IMR-90 (cell line): ENCODE measurements around the gene PAPSS1. TPM values are rescaled to one million over a fixed set of nuclear protein-coding genes. Genes with fewer than 3 reads are reported as not detected.

ENCODE experiments used
- ATAC-seq: fragments of 200-7000 bp; cut with Tn5 transposase; 2 replicates; pipeline ENCODE4 v1.9.1; 2020; ENCODE audit warnings: low read depth, mild to moderate bottlenecking, moderate library complexity
- BruUV-seq: library from RNA; stranded (reverse); fragments of 400-500 nt; replicated peaks from 2 replicates; lab custom pipeline; 2021; lab: Mats Ljungman, UMichigan
- CTCF ChIA-PET: fragments of 300-600 bp; formaldehyde crosslinking; extraction: SDS; loops from one replicate; lab custom pipeline; 2021; ENCODE audit warnings: antibody characterized with exemption; lab: Yijun Ruan, JAX
- POLR2A ChIA-PET: fragments of 300-600 bp; sonication (Branson Sonifier 250); formaldehyde crosslinking; loops from one replicate; lab custom pipeline; 2022; ENCODE audit warnings: antibody characterized with exemption; ENCODE audit not compliant: unreplicated experiment; lab: Charles Lee
- DNase-seq: peaks from one replicate; pipeline ENCODE4 v3.0.0; 2013
- H2AFZ ChIP-seq: replicated peaks from 2 replicates; pipeline ENCODE3; 2013; ENCODE audit warnings: low read length, mild to moderate bottlenecking; ENCODE audit not compliant: poor library complexity
- H2AK5ac ChIP-seq: 2 replicates; pipeline ENCODE4 v1.6.1; 2013; ENCODE audit warnings: low read depth, low read length, inconsistent platforms
- H2AK9ac ChIP-seq: replicated peaks from 2 replicates; pipeline ENCODE3; 2013; ENCODE audit warnings: mild to moderate bottlenecking, low read depth, low read length, moderate library complexity; ENCODE audit not compliant: poor library complexity
- H2BK120ac ChIP-seq: 2 replicates; pipeline ENCODE4 v1.6.1; 2013; ENCODE audit warnings: low read depth, low read length, inconsistent platforms
- H2BK15ac ChIP-seq: 3 replicates; pipeline ENCODE4 v1.6.1; 2013; ENCODE audit warnings: low read depth, low read length, inconsistent platforms
- H2BK20ac ChIP-seq: 2 replicates; pipeline ENCODE4 v1.6.1; 2013; ENCODE audit warnings: low read depth, mild to moderate bottlenecking, inconsistent platforms, low read length, moderate library complexity
- H2BK5ac ChIP-seq: 2 replicates; pipeline ENCODE4 v1.6.1; 2013; ENCODE audit warnings: mild to moderate bottlenecking, low read depth, low read length, inconsistent platforms; ENCODE audit not compliant: poor library complexity, severe bottlenecking
- H3K14ac ChIP-seq: replicated peaks from 2 replicates; pipeline ENCODE4 v1.6.1; 2013; ENCODE audit warnings: low read depth, low read length, inconsistent platforms
- H3K18ac ChIP-seq: 2 replicates; pipeline ENCODE4 v1.6.1; 2013; ENCODE audit warnings: low read depth, low read length, control low read depth
- H3K23ac ChIP-seq: 2 replicates; pipeline ENCODE4 v1.6.1; 2013; ENCODE audit warnings: low read depth, low read length, inconsistent platforms
- H3K27ac ChIP-seq: 2 replicates; pipeline ENCODE4 v1.5.1; 2013; ENCODE audit warnings: mild to moderate bottlenecking, control low read depth, low read length; ENCODE audit not compliant: insufficient read depth
- H3K27me3 ChIP-seq: 2 replicates; pipeline ENCODE4 v1.6.1; 2013; ENCODE audit warnings: low read length; ENCODE audit not compliant: control insufficient read depth, insufficient read depth
- H3K36me3 ChIP-seq: 2 replicates; pipeline ENCODE4 v1.6.1; 2013; ENCODE audit warnings: low read length, mixed read lengths; ENCODE audit not compliant: control insufficient read depth, insufficient read depth
- H3K4ac ChIP-seq: 2 replicates; pipeline ENCODE4 v1.6.1; 2013; ENCODE audit warnings: low read depth, low read length, inconsistent platforms
- H3K4me1 ChIP-seq: 2 replicates; pipeline ENCODE4 v1.6.1; 2013; ENCODE audit warnings: low read length, mixed read lengths; ENCODE audit not compliant: control insufficient read depth, insufficient read depth
- H3K4me2 ChIP-seq: 2 replicates; pipeline ENCODE4 v1.6.1; 2013; ENCODE audit warnings: low read depth, mild to moderate bottlenecking, control low read depth, low read length, moderate library complexity
- H3K4me3 ChIP-seq: 2 replicates; pipeline ENCODE4 v1.5.1; 2013; ENCODE audit warnings: low read depth, mild to moderate bottlenecking, control low read depth, low read length, moderate library complexity; ENCODE audit not compliant: insufficient read depth
- H3K56ac ChIP-seq: 2 replicates; pipeline ENCODE4 v1.6.1; 2013; ENCODE audit warnings: low read length, inconsistent platforms; ENCODE audit not compliant: insufficient read depth; ENCODE audit errors: extremely low read depth
- H3K79me1 ChIP-seq, 2 experiments: 2 replicates each; pipeline ENCODE4 v1.6.1; 2013; ENCODE audit warnings: low read length in 2 of 2, inconsistent platforms in 1 of 2, low read depth in 1 of 2
- H3K9ac ChIP-seq: 2 replicates; pipeline ENCODE4 v1.6.1; 2013; ENCODE audit warnings: low read depth, low read length, control low read depth
- H3K9me1 ChIP-seq: 2 replicates; pipeline ENCODE4 v1.6.1; 2013; ENCODE audit warnings: low read length, inconsistent platforms; ENCODE audit not compliant: insufficient read depth
- H3K9me3 ChIP-seq: 2 replicates; pipeline ENCODE4 v1.6.1; 2013; ENCODE audit warnings: low read length; ENCODE audit not compliant: control insufficient read depth, insufficient read depth
- H4K20me1 ChIP-seq: 2 replicates; pipeline ENCODE4 v1.6.1; 2013; ENCODE audit warnings: low read length, inconsistent platforms; ENCODE audit not compliant: insufficient read depth
- H4K5ac ChIP-seq: 2 replicates; pipeline ENCODE4 v1.6.1; 2013; ENCODE audit warnings: mild to moderate bottlenecking, low read depth, low read length, control low read depth
- H4K8ac ChIP-seq, 2 experiments: 2 replicates each; pipeline ENCODE4 v1.6.1; 2013; ENCODE audit warnings: low read depth in 2 of 2, low read length in 2 of 2, control low read depth in 1 of 2, inconsistent platforms in 1 of 2
- H4K91ac ChIP-seq: 2 replicates; pipeline ENCODE4 v1.6.1; 2013; ENCODE audit warnings: low read depth, low read length, inconsistent platforms; ENCODE audit not compliant: insufficient read depth
- CTCF ChIP-seq: conservative IDR thresholded peaks from 2 replicates; pipeline ENCODE4 v1.5.1; 2012; ENCODE audit warnings: mild to moderate bottlenecking, low read depth, low read length, improper control_type of control experiment
- MAFK ChIP-seq: IDR thresholded peaks from 2 replicates; pipeline ENCODE4 v1.6.1; 2012; ENCODE audit warnings: low read depth, low read length, improper control_type of control experiment
- NFE2L2 ChIP-seq: fragments of 150-350 bp; IDR thresholded peaks from 2 replicates; pipeline ENCODE4 v1.6.1; 2016; ENCODE audit warnings: low read depth, mild to moderate bottlenecking, low read length
- SMC3 ChIP-seq: fragments of 150-350 bp; IDR thresholded peaks from 2 replicates; pipeline ENCODE4 v1.6.1; 2016; ENCODE audit warnings: low read depth, mild to moderate bottlenecking, antibody characterized with exemption, low read length, moderate library complexity
- WGBS, 2 experiments: methylation state at CpG; one replicate each; pipeline versions ENCODE4 v1.1.5 to v1.1.7; 2013; ENCODE audit warnings: missing lambda C conversion rate in 2 of 2; ENCODE audit not compliant: insufficient read length in 1 of 2; ENCODE audit errors: extremely low coverage in 2 of 2; 5-methylcytosine and 5-hydroxymethylcytosine counted together
- dilution Hi-C: fragments of 300-500 bp; cut with HindIII; formaldehyde crosslinking; loops from one replicate; pipeline ENCODE4 v1.14.3; 2018; ENCODE audit warnings: low sequenced_read_pairs; ENCODE audit not compliant: unreplicated experiment
- in situ Hi-C: fragments of 300-500 bp; cut with MboI; formaldehyde crosslinking; loops from 3 replicates; pipeline ENCODE4 v1.14.3; 2019; ENCODE audit warnings: low sequenced_read_pairs, inconsistent platforms, mixed read lengths
- intact Hi-C: fragments of 100-400 bp; cut with micrococcal nuclease; formaldehyde crosslinking; loops from 2 replicates; pipeline ENCODE4 v1.10.0; 2022
- polyA plus RNA-seq, 3 experiments: library from polyadenylated mRNA; depleted of rRNA; stranded (reverse); fragments of >200 nt; gene quantifications; 2 replicates each; pipeline ENCODE4 v1.2.3, GENCODE V29; 2012; ENCODE audit warnings: low replicate concordance in 1 of 3
- total RNA-seq: library from RNA; depleted of rRNA; stranded (reverse); fragments of >200 nt; gene quantifications from 2 replicates; pipeline ENCODE4 v1.2.3, GENCODE V29; 2012
- TF ChIP-seq, protein P1 (sequence below): fragments of 150-350 bp; IDR thresholded peaks from 2 replicates; pipeline ENCODE4 v1.6.1; 2017; ENCODE audit warnings: mild to moderate bottlenecking, antibody characterized with exemption, low read length, low read depth

PAPSS1 gene
- total and polyA plus RNA-seq, 2 of the 4 experiments (the other 2 are of a cell fraction): 71.8 to 82.8 TPM

DNA sequence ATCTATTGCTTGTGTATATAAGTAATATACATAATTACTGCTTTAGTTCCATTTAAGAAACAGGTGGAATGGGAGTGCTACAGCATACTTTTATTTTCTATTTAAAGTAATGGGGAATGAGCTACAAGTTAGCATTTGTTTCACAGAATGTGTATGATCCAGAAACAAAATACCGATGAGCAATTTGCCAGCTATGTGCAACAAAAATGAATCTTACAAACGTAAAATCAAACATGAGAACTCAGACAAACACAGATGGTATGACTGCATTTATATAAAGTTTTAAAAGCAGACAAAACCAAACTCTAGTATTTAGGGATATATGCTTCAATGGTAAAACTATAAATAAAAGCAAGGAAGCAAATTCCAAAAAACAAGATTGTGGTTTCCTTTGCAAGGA, 141.7 kb downstream of the PAPSS1 start:
- no peak overlapping the region for H2AK9ac ChIP-seq
- in situ Hi-C loops (no loop called here), dilution Hi-C loops (no loop called here), intact Hi-C loops (no loop called here)
- no peak overlapping the region for H2BK120ac ChIP-seq
- peak; percentile 87 for ATAC-seq
- H3K4ac ChIP-seq: no peak overlapping the region
- DNase-seq: peak; percentile 59
- H2BK20ac ChIP-seq: no peak overlapping the region
- H3K9ac ChIP-seq: no peak overlapping the region
- H3K4me2 ChIP-seq: no peak overlapping the region
- H4K8ac ChIP-seq: no peak overlapping the region
- no peak for TF ChIP-seq NFE2L2
- TF ChIP-seq SMC3: no peak
- TF ChIP-seq, protein P1, sequence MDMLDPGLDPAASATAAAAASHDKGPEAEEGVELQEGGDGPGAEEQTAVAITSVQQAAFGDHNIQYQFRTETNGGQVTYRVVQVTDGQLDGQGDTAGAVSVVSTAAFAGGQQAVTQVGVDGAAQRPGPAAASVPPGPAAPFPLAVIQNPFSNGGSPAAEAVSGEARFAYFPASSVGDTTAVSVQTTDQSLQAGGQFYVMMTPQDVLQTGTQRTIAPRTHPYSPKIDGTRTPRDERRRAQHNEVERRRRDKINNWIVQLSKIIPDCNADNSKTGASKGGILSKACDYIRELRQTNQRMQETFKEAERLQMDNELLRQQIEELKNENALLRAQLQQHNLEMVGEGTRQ: no peak
- TF ChIP-seq CTCF: no peak
- no peak for TF ChIP-seq MAFK
- CTCF ChIA-PET: interaction anchor here (0.9 kb wide), 1 partner anchor 41 kb away, joined by 3 read pairs; no protein-coding TSS in a partner anchor
- no peak overlapping the region for H3K14ac ChIP-seq
- H3K9me3 ChIP-seq: no peaks in the 10 kb centered on the region
- H3K18ac ChIP-seq: no peak overlapping the region
- H3K27me3 ChIP-seq: no peaks in the 10 kb centered on the region
- no peak overlapping the region for H3K56ac ChIP-seq
- POLR2A ChIA-PET: interaction anchor here (0.5 kb wide), 1 partner anchor 9 kb away, joined by 4 read pairs; no protein-coding TSS in a partner anchor
- no peak overlapping the region for H3K23ac ChIP-seq
- H3K4me3 ChIP-seq: no peak overlapping the region
- no peaks in the 10 kb centered on the region for H4K20me1 ChIP-seq
- no CpG with 5 or more reads among the region's 2 CpGs for WGBS, 2 experiments
- no peak overlapping the region for H4K91ac ChIP-seq
- no peak overlapping the region for H4K5ac ChIP-seq
- no peak overlapping the region for H2AFZ ChIP-seq
- H2BK15ac ChIP-seq: no peak overlapping the region
- H3K4me1 ChIP-seq: peaks cover 4% of the 10 kb centered on the region
- H3K9me1 ChIP-seq: no peaks in the 10 kb centered on the region; the same call in 1 of the 2 replicates
- no peak overlapping the region for H3K27ac ChIP-seq
- H3K79me1 ChIP-seq: no peaks in the 10 kb centered on the region
- H3K36me3 ChIP-seq: no peaks in the 10 kb centered on the region
- H2BK5ac ChIP-seq: no peak overlapping the region
- H2AK5ac ChIP-seq: no peak overlapping the region
- BruUV-seq: no TSS peak
